ENCODE measurements around the gene ARHGAP23. TPM values are rescaled to one million over a fixed set of nuclear protein-coding genes. Genes with fewer than 3 reads are reported as not detected.
"Not testable (repeated sequence)": the region's sequence is repeated elsewhere in the genome, so short reads cannot be mapped to it uniquely, and the experiment has no call there.

The ARHGAP23 gene
- total RNA-seq, 2 donors from 2014 or later = 27.3 to 204 TPM

- no peak overlapping the region for H3K27ac ChIP-seq
- DNase-seq (ENCODE audit: low spot score) = no peak
- no peaks in the 10 kb centered on the region for H3K9me3 ChIP-seq
- H3K4me3 ChIP-seq = no peak overlapping the region
- H3K36me3 ChIP-seq = no peaks in the 10 kb centered on the region
- intact Hi-C loops (cut with DNase I) = no loop called here
- WGBS = 82% methylated on average over 21 of the region's 21 CpGs
- TF ChIP-seq CTCF (IDR thresholded peaks at IDR 0.05) (no peak), POLR2A (IDR thresholded peaks at IDR 0.05) (no peak), POLR2AphosphoS5 (IDR thresholded peaks at IDR 0.05) (no peak)
- H3K27me3 ChIP-seq (replicated peaks; ENCODE audit: insufficient read depth) = no peaks in the 10 kb centered on the region
- H3K4me1 ChIP-seq (replicated peaks) = no peaks in the 10 kb centered on the region
Measured at GRCh38 chr17:38434178-38434665, 6.0 kb downstream of the ARHGAP23 start.

GRCh38 chr17:38435795-38436194, 7.5 kb downstream of the ARHGAP23 start:
- H3K27ac ChIP-seq = no peak overlapping the region
- H3K27me3 ChIP-seq (replicated peaks; ENCODE audit: insufficient read depth) = no peaks in the 10 kb centered on the region
- H3K36me3 ChIP-seq = no peaks in the 10 kb centered on the region
- no peak for TF ChIP-seq POLR2AphosphoS5 (IDR thresholded peaks at IDR 0.05)
- no peak for TF ChIP-seq POLR2A (IDR thresholded peaks at IDR 0.05)
- no peak for TF ChIP-seq CTCF (IDR thresholded peaks at IDR 0.05)
- DNase-seq (ENCODE audit: low spot score) = no peak
- no peaks in the 10 kb centered on the region for H3K4me1 ChIP-seq (replicated peaks)
- 76% methylated on average over 9 of the region's 9 CpGs for WGBS
- no peaks in the 10 kb centered on the region for H3K9me3 ChIP-seq
- intact Hi-C loops (cut with DNase I) = no loop called here
- H3K4me3 ChIP-seq = no peak overlapping the region

GRCh38 chr17:38436386-38436785, 8.1 kb downstream of the ARHGAP23 start:
- Histone ChIP-seq H3K27ac (no peak overlapping the region), H3K4me1 (replicated peaks) (no peaks in the 10 kb centered on the region), H3K4me3 (no peak overlapping the region), H3K9me3 (no peaks in the 10 kb centered on the region), H3K36me3 (no peaks in the 10 kb centered on the region), H3K27me3 (replicated peaks; ENCODE audit: insufficient read depth) (no peaks in the 10 kb centered on the region)
- intact Hi-C loops (cut with DNase I) = no loop called here
- 72% methylated on average over 11 of the region's 11 CpGs for WGBS
- DNase-seq (ENCODE audit: low spot score) = no peak
- no peak for TF ChIP-seq CTCF (IDR thresholded peaks at IDR 0.05)
- no peak for TF ChIP-seq POLR2A (IDR thresholded peaks at IDR 0.05)
- TF ChIP-seq POLR2AphosphoS5 (IDR thresholded peaks at IDR 0.05) = no peak

- DNase-seq (ENCODE audit: low spot score); H3K36me3 ChIP-seq; H3K4me1 ChIP-seq (replicated peaks); H3K9me3 ChIP-seq; H3K27me3 ChIP-seq (replicated peaks; ENCODE audit: insufficient read depth); H3K27ac ChIP-seq; H3K4me3 ChIP-seq; intact Hi-C loops (cut with DNase I): not testable (repeated sequence)
- 93% methylated on average over 1 of the region's 1 CpG for WGBS
Measured at GRCh38 chr17:38437313-38437712, 9.0 kb downstream of the ARHGAP23 start.

GRCh38 chr17:38439436-38439835, 11.2 kb downstream of the ARHGAP23 start:
- no peaks in the 10 kb centered on the region for H3K27me3 ChIP-seq (replicated peaks; ENCODE audit: insufficient read depth)
- no peak for DNase-seq (ENCODE audit: low spot score)
- no peaks in the 10 kb centered on the region for H3K4me1 ChIP-seq (replicated peaks)
- no peaks in the 10 kb centered on the region for H3K36me3 ChIP-seq
- H3K9me3 ChIP-seq = no peaks in the 10 kb centered on the region
- TF ChIP-seq CTCF (IDR thresholded peaks at IDR 0.05) = no peak
- TF ChIP-seq POLR2AphosphoS5 (IDR thresholded peaks at IDR 0.05) = no peak
- TF ChIP-seq POLR2A (IDR thresholded peaks at IDR 0.05) = no peak
- no peak overlapping the region for H3K4me3 ChIP-seq
- H3K27ac ChIP-seq = no peak overlapping the region
- WGBS = 92% methylated on average over 5 of the region's 5 CpGs
- intact Hi-C loops (cut with DNase I) = no loop called here

All from prostate gland (tissue), 2 donors.